SK-MEL-5 (cell line): ENCODE results near the gene SLC51A. TPM values are rescaled to one million over a fixed set of nuclear protein-coding genes. Genes with fewer than 3 reads are reported as not detected.
"Not testable (repeated sequence)": the region's sequence is repeated elsewhere in the genome, so short reads cannot be mapped to it uniquely, and the experiment has no call there.

Experiments used
- DNase-seq: peaks from one replicate; pipeline ENCODE4 v3.0.0-alpha.2; 2016; ENCODE audit warnings: low read depth, low spot score
- in situ Hi-C: cut with HindIII; loops from 2 replicates; pipeline ENCODE4 v1.10.0; 2016; ENCODE audit warnings: low sequenced_read_pairs, high pct_unique_total_duplicates, low pct_unique_long_range_greater_than_20kb
- total RNA-seq: library from RNA; depleted of rRNA; stranded (reverse); fragments of >200 nt; shearing (Covaris generic); gene quantifications from 2 replicates; pipeline ENCODE4 v1.2.3, GENCODE V29; 2014

SLC51A gene
- total RNA-seq, 1 experiment from 2014 or later = not detected

DNA sequence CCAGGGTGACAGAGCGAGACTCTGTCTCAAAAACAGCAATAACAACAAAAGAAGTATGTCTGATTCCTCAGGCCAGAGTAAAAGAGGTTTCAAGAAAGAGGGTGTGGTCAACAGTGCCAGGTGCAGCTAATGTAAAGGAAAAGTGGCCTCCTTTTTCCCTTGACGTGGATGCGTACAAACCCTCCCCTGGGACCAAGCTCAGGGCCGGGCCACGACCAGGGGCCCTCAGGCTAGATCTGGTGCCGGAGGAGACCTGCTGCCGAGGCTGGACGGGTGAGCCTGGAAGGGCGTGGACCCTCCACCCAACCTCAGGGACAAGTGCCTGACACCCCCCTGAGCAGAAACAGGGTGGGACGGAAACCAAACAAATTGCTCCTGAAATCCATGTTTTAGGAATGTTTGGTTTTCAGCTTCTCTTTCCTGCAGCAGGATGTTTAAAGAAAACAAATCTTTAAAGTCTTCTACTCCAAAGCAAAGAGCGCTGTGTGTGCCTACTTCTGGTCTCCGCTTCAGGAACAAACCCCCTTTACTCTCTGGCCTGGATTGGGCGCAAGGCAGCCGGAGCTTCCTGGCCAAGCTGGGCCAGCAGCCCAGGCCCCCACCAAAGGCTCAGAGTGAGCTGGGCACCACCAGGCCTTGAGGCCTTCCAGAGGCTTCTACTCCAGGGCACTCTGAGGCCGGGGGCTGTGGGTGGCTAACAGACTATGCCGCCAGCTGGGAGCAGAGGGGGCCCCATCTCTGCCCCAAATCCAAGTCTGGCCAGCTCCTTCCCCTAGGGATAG is 26.6 kb upstream of the SLC51A start:
- DNase-seq = no peak
- in situ Hi-C loops = no loop called here

DNA sequence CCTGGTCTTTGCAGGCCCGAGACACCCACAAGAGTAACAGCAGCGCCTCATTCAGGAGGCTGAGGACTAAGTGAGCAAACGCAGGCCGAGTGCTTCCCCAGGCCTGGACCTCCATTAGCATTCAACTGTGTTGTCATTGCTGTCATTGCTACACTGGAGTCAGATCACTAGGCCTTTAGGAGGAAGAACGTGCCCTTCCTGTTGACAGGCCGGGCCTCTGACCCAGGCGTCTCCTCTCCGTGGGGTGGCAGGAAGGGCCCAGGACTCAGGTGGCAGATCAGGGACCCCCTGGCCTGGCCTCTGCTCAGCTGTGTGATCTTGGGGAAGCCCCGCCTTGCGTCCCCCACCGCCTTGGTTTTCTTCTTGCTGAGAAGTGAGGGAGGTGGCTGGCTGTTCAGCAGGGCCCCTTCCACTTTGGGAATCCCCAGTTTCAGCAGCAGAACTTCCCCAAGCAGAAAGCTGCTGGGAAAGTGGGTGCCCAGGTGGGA is 24.3 kb upstream of the SLC51A start:
- in situ Hi-C loops = no loop called here
- no peak for DNase-seq

DNA sequence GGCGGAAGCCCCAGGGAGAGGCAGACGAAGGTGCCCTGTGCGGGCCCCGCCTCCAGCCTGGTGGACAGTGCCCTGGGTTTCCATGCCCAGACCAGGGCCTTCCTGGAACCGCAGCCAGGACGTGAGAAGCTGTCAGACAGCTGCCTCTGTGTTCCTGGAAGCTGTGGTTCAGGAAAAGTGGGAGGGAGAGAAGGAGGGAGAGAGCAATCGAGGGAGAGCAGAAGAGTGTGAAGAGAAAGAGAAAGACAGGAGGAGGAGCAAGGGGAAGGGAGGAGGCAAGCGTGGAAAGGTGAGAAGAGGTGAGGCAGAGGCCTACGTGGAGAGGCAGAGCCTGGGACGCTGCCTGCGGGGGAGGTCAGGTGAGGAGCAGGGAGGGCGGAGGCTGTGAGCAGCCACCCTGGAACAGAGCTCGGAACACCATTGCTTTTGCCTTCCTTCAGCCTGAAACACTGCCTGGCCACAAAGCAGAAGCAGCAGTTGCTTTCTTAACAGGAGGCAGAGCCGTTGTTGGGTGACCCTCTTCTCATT is 23.7 kb upstream of the SLC51A start:
- in situ Hi-C loops = no loop called here

DNA sequence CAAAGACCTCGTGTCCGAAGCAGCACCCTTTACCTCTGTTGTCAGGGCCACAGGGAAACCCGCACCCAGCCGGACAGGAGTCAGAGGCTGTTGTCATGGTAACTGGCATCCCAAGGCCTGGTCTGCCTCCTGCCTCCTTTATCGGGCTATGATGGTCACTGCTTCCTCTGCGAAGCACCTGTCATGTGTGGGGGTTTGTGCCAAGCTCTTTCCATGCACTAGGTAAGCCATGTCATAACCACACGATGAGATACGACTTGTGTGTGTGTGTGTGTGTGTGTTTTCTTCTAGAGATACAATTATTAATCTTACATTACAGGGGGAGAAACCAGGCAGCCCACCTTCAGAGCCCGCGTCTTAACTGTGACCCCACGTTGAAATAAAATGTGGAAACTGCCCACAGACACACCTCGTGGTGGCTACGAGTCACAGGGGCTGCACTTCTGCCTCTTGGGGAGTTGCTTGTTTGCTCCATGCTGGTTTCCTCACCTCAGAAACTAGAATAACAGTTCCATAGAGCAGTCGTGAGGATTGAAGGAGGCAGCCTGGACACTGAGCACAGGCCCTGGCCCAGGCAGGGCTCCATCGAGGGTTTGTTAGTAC is 23.1 kb upstream of the SLC51A start:
- in situ Hi-C loops = no loop called here
- DNase-seq = no peak

More for the DNA sequence above, 23.7 kb upstream of the SLC51A start:
- DNase-seq = no peak

DNA sequence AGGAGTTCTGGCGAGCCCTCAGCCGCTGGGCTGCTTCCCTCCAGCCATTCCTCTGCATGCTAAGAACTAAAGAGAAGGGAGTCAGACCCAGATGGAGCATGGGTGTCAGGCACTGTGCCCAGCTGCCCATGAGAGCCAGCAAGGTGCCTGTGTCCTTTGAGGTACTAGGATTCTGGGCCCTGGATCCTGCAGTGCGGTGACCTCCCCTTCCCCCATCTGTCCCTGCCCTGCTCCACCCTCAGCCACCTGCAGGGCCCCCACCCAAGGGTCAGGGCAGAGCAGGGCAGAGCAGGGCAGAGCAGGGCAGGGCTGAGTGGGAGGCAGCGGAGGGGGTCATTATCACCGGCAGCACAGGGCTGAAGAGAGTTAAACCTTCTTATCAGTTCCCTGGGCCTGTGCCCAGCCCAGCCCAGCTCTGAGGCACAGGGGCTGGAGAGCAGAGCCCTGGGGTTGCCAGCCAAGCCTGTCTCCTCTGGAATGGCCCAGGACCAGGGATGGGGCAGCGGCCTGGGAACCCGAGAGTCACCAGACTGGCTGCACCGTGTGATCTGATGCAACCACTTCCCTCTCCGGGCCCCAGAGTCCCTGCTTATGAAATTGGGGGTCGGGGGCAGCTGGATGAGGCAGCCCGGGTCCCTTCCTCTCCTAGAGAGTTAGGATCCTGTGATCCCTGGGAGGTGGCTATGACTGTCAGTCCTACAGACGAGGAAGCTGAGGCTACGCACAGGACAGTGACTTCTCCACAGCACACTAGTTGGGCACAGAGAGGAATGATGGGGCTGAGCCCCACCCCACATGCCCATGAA is 22.4 kb upstream of the SLC51A start:
- in situ Hi-C loops = no loop called here
- DNase-seq = no peak

DNA sequence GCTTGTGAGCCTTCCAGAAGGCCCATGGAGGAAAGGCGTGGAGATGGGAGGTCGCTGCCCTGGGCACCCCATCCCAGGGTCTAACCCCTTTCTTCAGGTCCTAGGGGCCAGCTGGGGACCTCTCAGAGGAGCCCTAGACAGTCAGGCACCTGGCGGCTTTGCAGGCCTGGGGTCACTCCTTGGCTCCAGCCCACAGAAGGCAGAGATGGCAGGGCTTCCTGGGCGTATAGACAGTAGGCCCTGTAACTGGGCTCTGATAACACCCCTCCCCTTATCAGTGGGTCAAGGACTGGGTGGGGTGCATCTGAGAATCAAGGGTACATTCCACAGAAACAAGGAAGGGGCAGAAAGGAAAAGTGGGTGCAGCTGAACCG is 21.8 kb upstream of the SLC51A start:
- DNase-seq = no peak
- in situ Hi-C loops = no loop called here

DNA sequence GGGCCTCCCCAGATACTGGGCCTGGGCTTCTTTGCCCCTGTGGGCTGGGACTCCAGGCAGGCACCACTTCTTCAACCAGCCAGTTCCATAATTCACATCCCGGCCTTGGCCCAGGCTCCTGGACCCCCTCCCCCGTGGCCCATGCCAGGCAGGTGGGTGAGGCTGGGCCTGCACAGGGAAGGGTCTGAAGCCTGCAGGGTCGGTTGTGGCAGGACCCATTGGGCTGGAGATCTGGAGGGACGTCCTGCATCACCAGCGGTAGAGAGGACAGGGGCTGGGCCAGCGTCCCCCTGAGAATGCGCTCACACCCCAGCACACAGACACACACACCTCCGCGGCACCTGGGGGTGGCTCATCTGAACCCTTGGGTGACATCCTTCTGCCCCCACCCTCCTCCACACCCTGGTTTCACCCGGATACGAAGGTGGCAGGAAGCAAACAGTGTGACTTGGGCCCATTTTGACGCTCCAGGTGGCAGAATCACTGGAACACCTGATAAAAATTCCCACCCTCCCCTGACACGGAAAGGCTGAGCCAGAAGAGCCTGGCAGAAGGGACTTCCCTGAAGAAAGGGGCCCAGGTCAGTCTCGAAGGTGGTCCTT is 20.6 kb upstream of the SLC51A start:
- in situ Hi-C loops = no loop called here
- DNase-seq = no peak

DNA sequence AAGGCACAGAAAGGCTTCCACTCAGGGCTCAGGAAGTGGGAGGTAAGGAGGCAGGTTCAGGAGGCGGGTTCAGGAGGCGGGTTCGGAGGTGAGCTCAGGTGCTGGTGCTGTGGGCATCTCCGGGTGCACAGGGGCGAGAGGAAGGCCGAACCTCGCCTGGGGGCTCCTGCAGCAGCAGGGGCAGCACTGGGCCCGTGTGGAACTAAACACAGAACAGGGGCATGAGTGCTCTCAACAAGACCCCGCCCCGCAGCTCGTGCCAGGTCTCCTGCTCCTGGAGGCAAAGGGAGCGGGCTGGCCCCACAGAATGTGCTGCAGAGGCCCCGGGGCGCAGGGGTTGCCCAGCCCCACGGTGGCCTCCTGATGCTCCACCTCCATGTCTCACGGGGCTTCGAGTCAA is 18.8 kb upstream of the SLC51A start:
- DNase-seq = no peak
- in situ Hi-C loops = no loop called here

DNA sequence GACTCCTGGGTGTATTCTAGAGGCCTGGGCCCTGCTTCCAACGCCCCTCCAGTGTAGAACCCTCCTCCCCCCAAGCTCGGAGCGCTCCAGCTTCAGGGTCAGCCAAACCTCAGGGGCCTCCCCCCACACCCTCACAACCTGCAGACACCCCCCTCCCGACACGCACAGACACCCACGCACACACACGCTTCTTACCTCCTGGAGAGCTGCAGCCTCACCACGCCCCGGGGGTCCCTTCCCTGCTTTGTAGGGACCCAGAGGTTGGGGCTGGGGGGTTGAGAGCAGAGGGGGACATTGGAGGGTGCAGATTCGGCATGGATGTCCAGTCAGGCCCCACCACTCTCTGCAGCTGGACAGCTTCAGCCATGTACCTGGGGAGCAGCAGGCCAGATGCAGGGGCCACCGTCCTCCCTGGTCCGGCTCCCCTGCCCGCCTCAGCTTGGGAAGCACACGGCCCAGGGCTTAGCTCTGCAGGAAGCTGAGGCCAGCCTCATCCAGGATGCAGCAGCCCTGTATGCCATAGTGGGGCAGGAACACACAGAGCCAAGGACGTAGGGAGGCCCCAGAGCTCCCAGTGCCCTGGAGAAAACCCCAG is 18.2 kb upstream of the SLC51A start:
- in situ Hi-C loops = no loop called here
- DNase-seq = no peak

DNA sequence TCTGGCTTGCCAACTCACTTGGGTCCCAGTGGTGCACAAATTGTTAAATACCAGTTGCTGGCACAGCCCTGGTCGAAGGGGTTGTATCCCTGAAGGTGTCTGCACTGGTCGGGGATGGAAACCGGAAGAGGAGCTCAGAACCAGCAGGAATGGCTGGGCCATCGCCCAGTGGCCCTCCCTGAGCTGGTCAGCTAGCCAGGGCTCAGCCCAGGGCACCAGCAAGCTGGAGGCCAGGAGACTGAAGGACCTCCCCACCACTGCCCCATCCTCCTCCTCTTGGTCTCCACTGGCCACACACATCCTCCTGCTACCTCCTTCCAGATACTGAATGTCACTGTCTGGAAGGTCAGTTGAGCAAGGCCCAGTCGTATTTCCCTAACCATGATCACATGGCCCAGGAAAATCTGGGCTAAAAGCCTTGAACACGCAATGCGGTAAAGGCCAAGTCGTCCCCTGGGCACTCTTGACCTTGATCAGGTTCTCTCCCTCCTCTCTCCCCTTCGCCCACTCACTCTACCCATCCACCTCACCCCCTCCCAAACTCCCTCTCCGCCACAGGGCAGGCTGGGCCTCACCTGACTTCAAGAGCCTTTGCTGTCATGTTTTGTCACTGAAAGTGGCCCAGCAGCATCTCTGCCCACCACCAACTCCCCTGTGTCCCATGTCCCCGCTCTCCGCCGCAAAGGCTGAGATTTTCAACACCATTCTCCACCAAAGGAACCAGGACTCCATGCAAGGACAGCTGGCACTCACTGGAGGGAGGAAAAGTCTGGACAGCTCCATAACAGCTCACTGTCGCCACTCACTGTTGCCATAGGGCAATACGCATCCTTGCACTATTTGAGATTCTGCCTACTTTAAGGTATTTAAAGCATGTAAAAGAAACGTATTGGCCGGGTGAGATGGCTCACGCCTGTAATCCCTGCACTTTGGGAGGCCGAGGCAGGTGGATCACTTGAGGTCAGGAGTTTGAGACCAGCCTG is 17.3 kb upstream of the SLC51A start:
- DNase-seq = peak; percentile 52
- in situ Hi-C loops = no loop called here

DNA sequence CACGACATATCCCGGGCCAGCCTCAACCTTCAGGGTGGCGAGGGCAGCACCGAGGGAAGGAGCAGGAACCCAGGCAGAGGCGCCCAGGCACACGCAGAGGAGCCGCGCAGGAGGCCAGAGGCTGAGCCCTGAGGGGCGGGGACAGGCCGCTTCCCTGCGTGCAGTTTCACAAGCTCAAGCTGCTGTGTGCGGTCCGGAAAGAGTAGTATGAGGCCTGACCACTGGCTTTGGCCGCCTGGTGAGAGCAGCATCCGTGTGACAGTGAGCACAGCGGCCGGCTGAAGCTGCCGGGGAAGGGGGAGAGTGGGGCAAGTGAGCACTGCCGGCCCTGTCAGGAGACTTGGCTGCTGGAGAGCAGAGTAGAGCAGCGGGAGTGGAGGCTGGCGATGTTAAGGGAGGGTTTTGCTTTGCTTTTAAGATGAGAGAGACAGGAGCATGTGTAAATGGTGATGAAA is 13.8 kb upstream of the SLC51A start:
- in situ Hi-C loops = no loop called here

DNA sequence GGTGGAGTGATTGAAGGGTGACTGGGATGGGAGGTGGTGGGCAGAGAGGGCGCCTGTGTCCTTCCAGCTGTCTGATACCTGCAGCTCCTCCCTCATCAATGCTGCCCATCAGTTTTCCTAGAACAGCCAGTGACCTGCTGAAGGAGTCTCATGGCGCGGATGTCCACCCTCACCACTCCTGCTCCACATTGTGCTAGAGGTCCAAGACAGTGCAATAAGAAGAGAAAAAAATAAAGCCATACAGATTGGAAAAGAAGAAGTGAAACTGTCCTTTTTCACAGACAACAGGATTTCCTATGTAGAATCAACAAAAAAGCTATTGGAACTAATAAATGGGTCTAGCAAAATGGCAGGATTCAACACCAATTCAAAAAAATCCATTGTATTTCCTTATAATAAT is 12.5 kb upstream of the SLC51A start:
- in situ Hi-C loops = no loop called here
- DNase-seq = no peak

More for the DNA sequence above, 13.8 kb upstream of the SLC51A start:
- peak; percentile 17 for DNase-seq

DNA sequence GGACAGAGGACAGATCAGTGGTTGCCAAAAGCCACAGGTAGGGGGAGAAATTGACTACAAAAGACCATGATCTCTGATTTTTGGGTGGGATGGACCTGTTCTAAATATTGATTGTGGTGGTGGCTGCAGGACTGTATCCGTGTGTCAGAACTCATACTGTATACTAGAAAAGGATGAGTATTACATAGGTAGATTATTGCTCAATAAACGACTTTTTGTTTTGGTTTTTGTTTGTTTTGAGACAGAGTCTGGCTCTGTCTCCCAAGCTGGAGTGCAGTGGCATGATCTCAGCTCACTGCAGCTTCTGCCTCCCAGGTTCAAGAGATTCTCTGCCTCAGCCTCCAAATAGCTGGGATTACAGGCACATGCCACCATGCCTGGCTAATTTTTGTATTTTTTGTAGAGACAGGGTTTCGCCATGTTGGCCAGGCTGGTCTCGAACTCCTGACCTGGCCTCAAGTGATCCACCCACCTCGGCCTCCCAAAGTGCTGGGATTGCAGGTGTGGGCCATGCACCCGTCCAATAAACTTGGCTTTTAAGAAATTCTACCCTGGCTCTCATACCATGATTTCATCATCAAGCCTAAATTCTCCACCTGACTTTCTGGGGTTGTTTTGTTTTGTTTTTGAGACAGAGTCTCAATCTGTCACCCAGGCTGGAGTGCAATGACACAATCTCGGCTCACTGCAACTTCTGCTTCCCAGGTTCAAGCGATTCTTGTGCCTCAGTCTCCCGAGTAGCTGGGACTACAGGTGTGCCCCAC is 10.7 kb upstream of the SLC51A start:
- DNase-seq, in situ Hi-C loops: not testable (repeated sequence)

DNA sequence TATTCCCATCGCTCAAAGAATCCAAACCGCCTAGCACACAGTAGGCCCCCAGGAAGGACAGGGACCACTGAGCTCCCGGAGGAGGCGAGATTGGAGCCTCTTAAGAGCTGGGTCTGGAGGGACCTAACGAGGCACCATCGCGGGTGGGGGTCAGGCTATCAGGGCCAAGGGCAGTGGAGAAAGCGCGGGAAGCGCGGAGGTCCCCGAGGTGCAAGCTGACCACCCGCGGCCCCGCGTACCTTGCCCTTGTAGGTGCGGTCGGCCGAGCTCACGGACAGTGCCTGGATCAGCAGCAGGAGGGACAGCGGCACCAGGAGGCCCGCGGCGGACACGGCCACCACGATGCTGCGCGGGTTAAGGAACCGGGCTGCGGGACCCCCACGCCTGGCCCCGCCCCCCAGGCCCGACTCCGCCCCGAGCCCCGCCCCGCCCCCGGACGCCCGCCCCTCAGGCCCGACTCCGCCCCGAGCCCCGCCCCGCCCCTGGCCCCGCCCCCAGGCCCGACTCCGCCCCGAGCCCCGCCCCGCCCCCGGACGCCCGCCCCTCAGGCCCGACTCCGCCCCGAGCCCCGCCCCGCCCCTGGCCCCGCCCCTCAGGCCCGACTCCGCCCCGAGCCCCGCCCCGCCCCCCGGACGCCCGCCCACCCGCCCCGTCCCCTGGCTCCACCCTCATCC is 9.0 kb upstream of the SLC51A start:
- in situ Hi-C loops = no loop called here
- no peak for DNase-seq
